HCT116 (cell line): ENCODE results near the gene TMEM11.

Experiments used
- CEBPB ChIP-seq: IDR thresholded peaks from 2 replicates; pipeline ENCODE4 v1.6.1; 2012; ENCODE audit warnings: low read depth
- CTCF ChIP-seq, 3 experiments: fragments of 200-600 bp in 1 of 3; sonication (generic) in 1 of 3; IDR thresholded peaks in 2 of 3; conservative IDR thresholded peaks in 1 of 3; 2 replicates each; pipeline ENCODE4 v1.5.1; 2012 to 2017; ENCODE audit warnings: low read depth in 2 of 3, low read length in 2 of 3, antibody characterized with exemption in 1 of 3, borderline replicate concordance in 1 of 3, control low read depth in 1 of 3, mild to moderate bottlenecking in 1 of 3, mixed read lengths in 1 of 3, mixed run types in 1 of 3, moderate library complexity in 1 of 3; ENCODE audit not compliant: insufficient read depth in 1 of 3
- EGR1 ChIP-seq: IDR thresholded peaks from 2 replicates; pipeline ENCODE4 v1.6.1; 2012; ENCODE audit warnings: low read depth
- EZH2 ChIP-seq: fragments of 200-600 bp; sonication (generic); IDR thresholded peaks from 2 replicates; pipeline ENCODE4 v1.6.1; 2017; ENCODE audit warnings: antibody characterized with exemption, mixed run types
- EZH2phosphoT487 ChIP-seq: fragments of 200-600 bp; IDR thresholded peaks from 2 replicates; pipeline ENCODE4 v1.6.1; 2018; ENCODE audit warnings: antibody characterized with exemption, borderline replicate concordance
- FOSL1 ChIP-seq: IDR thresholded peaks from 2 replicates; pipeline ENCODE4 v1.6.1; 2012; ENCODE audit warnings: low read depth
- MAX ChIP-seq: IDR thresholded peaks from 2 replicates; pipeline ENCODE4 v1.6.1; 2012
- POLR2A ChIP-seq: IDR thresholded peaks from 2 replicates; pipeline ENCODE4 v1.7.0; 2011; ENCODE audit warnings: borderline replicate concordance; ENCODE audit not compliant: insufficient read depth, insufficient read length; ENCODE audit errors: extremely low read depth
- POLR2AphosphoS5 ChIP-seq: IDR thresholded peaks from 2 replicates; pipeline ENCODE4 v1.6.1; 2011; ENCODE audit warnings: mild to moderate bottlenecking, low read depth, low read length, moderate library complexity
- RAD21 ChIP-seq: IDR thresholded peaks from 2 replicates; pipeline ENCODE4 v1.6.1; 2012; ENCODE audit warnings: low read depth, mild to moderate bottlenecking
- REST ChIP-seq: IDR thresholded peaks from 2 replicates; pipeline ENCODE4 v1.6.1; 2012; ENCODE audit warnings: low read depth
- SP1 ChIP-seq: IDR thresholded peaks from 2 replicates; pipeline ENCODE4 v1.6.1; 2012; ENCODE audit warnings: low read depth
- SRF ChIP-seq: IDR thresholded peaks from 2 replicates; pipeline ENCODE4 v1.6.1; 2012; ENCODE audit warnings: low read depth
- TCF7L2 ChIP-seq: IDR thresholded peaks from 2 replicates; pipeline ENCODE4 v1.7.0; 2011; ENCODE audit warnings: borderline replicate concordance, inconsistent platforms; ENCODE audit not compliant: insufficient read depth, insufficient read length; ENCODE audit errors: extremely low read depth

GRCh38 chr17:21258593-21258992 lies 44.6 kb upstream of the TMEM11 start:
- TF ChIP-seq CTCF (IDR thresholded peaks at IDR 0.05 in 2 of 3, conservative IDR thresholded peaks at IDR 0.05 in 1 of 3; ENCODE audit: borderline replicate concordance in 1 of 3, insufficient read depth in 1 of 3, low read depth in 2 of 3, low read length in 2 of 3), result no peak
- no peak for TF ChIP-seq TCF7L2
- TF ChIP-seq SRF, result no peak
- TF ChIP-seq POLR2A, result no peak
- TF ChIP-seq MAX, result no peak
- TF ChIP-seq EZH2phosphoT487, result no peak
- no peak for TF ChIP-seq REST
- no peak for TF ChIP-seq FOSL1
- no peak for TF ChIP-seq POLR2AphosphoS5
- TF ChIP-seq CEBPB, result no peak
- TF ChIP-seq EGR1, result no peak
- TF ChIP-seq SP1, result no peak
- no peak for TF ChIP-seq EZH2
- TF ChIP-seq RAD21, result no peak
